Measurements from ENCODE around the gene JPH4. TPM values are rescaled to one million over a fixed set of nuclear protein-coding genes. Genes with fewer than 3 reads are reported as not detected.

The JPH4 gene
- total and polyA plus RNA-seq, 2 donors (not counting 3 experiments of a cell fraction or from before 2014, with no cell fraction given), result 0.06 TPM; not detected in 1

DNA sequence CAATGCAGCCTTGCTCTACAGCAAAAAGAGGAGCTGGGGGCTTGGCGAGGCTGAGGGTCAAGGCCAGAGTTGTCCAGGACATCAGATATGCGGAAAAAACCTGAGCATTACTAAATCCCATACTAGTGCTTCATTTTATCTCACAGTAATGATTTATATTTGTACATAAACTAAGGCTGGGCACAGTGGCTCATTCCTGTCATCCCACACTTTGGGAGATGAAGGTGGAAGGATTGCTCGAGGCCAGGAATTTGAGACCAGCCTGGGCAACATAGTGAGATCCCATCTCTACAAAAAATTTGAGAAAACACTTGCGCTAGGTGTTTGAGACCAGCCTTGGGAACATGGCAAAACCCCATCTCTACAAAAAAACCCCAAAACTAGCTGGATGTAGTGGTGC is 11.6 kb upstream of the JPH4 start:
- no TSS peak for BruUV-seq (replicated peaks)
- Histone ChIP-seq H3K4me1 (ENCODE audit: control insufficient read depth, extremely low read depth, insufficient read depth, low read length) (peaks cover 5% of the 10 kb centered on the region), H3K27me3 (ENCODE audit: control insufficient read depth in 2 of 2, insufficient read depth in 2 of 2, low read length in 2 of 2) (no peaks in the 10 kb centered on the region), H3K9me3 (replicated peaks; ENCODE audit: control insufficient read depth, insufficient read depth, low read length) (no peaks in the 10 kb centered on the region), H3K4me3 (replicated peaks in 1 of 3; ENCODE audit: insufficient read depth in 1 of 3, low read depth in 1 of 3, low read length in 3 of 3) (no peak overlapping the region), H3K27ac (ENCODE audit: insufficient read depth, low read depth, low read length) (no peak overlapping the region), H3K36me3 (ENCODE audit: control insufficient read depth in 2 of 2, extremely low read depth in 1 of 2, insufficient read depth in 2 of 2, low read length in 2 of 2) (no peaks in the 10 kb centered on the region), H3K79me2 (ENCODE audit: control insufficient read depth, insufficient read depth, low read length) (no peaks in the 10 kb centered on the region), H3K9me1 (replicated peaks; ENCODE audit: control insufficient read depth, extremely low read depth, insufficient read depth, low read length) (no peaks in the 10 kb centered on the region), H3K9ac (replicated peaks; ENCODE audit: extremely low read depth, insufficient read depth, low read length) (no peak overlapping the region), H3K4me2 (ENCODE audit: insufficient read depth, low read length) (no peak overlapping the region), H2AFZ (ENCODE audit: low read depth, low read length) (no peak overlapping the region), H4K20me1 (replicated peaks; ENCODE audit: control insufficient read depth, extremely low read depth, insufficient read depth, low read length) (no peaks in the 10 kb centered on the region)
- DNase-seq (ENCODE audit: low read depth, low spot score), result no peak
- CTCF ChIA-PET, result interaction anchor here (0.8 to 2.8 kb wide), 3 partner anchors 42 to 468 kb away, joined by 3 to 10 read pairs (median 3); no protein-coding TSS in a partner anchor
- FAIRE-seq, result no peak
- POLR2A ChIA-PET, result no interaction called here
- intact Hi-C loops (cut with micrococcal nuclease), result no loop called here
- TF ChIP-seq JUN (IDR thresholded peaks at IDR 0.05; ENCODE audit: borderline replicate concordance, insufficient read depth, insufficient read length, low read depth) (no peak), MAX (IDR thresholded peaks at IDR 0.05; ENCODE audit: insufficient read depth, insufficient read length) (no peak), EZH2 (IDR thresholded peaks at IDR 0.05; ENCODE audit: borderline replicate concordance, low read depth, low read length, severe bottlenecking) (no peak), POLR2AphosphoS5 (IDR thresholded peaks at IDR 0.05; ENCODE audit: insufficient read depth, low read depth, low read length) (no peak), GATA2 (IDR thresholded peaks at IDR 0.05; ENCODE audit: insufficient read depth, insufficient read length, low read depth, low read length) (no peak), POLR2A (IDR thresholded peaks at IDR 0.05; ENCODE audit: low read depth, low read length) (no peak)
- dilution Hi-C loops (cut with MboI; ENCODE audit: extremely low pct_ligation_motif_present, low sequenced_read_pairs), result no loop called here

DNA sequence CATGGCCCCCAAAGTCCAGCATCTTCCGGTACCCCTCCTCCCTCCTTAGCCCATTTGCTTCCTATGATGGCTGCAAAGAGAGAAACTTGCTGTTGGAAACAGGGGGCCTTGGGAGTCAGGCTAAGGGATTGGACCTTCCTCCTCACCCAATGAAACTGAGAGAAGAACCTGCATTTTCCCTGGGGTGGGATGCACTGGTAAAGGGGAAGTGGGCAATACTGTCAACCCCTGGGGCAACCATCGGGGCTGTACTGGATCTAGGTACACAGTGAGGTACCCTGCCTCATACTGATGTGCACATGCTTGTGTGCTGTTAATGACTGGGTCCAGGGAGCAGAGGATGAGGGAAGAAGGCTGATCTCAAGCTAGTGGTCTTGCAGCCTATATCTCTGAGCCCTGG is 11.0 kb upstream of the JPH4 start:
- no peak for FAIRE-seq
- POLR2A ChIA-PET, result no interaction called here
- Histone ChIP-seq H3K36me3 (ENCODE audit: control insufficient read depth in 2 of 2, extremely low read depth in 1 of 2, insufficient read depth in 2 of 2, low read length in 2 of 2) (no peaks in the 10 kb centered on the region), H4K20me1 (replicated peaks; ENCODE audit: control insufficient read depth, extremely low read depth, insufficient read depth, low read length) (no peaks in the 10 kb centered on the region), H3K27me3 (ENCODE audit: control insufficient read depth in 2 of 2, insufficient read depth in 2 of 2, low read length in 2 of 2) (no peaks in the 10 kb centered on the region), H2AFZ (ENCODE audit: low read depth, low read length) (no peak overlapping the region), H3K4me3 (replicated peaks in 1 of 3; ENCODE audit: insufficient read depth in 1 of 3, low read depth in 1 of 3, low read length in 3 of 3) (no peak overlapping the region), H3K79me2 (ENCODE audit: control insufficient read depth, insufficient read depth, low read length) (no peaks in the 10 kb centered on the region), H3K9ac (replicated peaks; ENCODE audit: extremely low read depth, insufficient read depth, low read length) (no peak overlapping the region), H3K27ac (ENCODE audit: insufficient read depth, low read depth, low read length) (no peak overlapping the region), H3K4me1 (ENCODE audit: control insufficient read depth, extremely low read depth, insufficient read depth, low read length) (peaks cover 5% of the 10 kb centered on the region), H3K4me2 (ENCODE audit: insufficient read depth, low read length) (no peak overlapping the region), H3K9me3 (replicated peaks; ENCODE audit: control insufficient read depth, insufficient read depth, low read length) (no peaks in the 10 kb centered on the region), H3K9me1 (replicated peaks; ENCODE audit: control insufficient read depth, extremely low read depth, insufficient read depth, low read length) (no peaks in the 10 kb centered on the region)
- TF ChIP-seq MAX (IDR thresholded peaks at IDR 0.05; ENCODE audit: insufficient read depth, insufficient read length) (no peak), JUN (IDR thresholded peaks at IDR 0.05; ENCODE audit: borderline replicate concordance, insufficient read depth, insufficient read length, low read depth) (no peak), FOS (IDR thresholded peaks at IDR 0.05; ENCODE audit: borderline replicate concordance, insufficient read depth, low read length) (no peak), GATA2 (IDR thresholded peaks at IDR 0.05; ENCODE audit: insufficient read depth, insufficient read length, low read depth, low read length) (no peak), EZH2 (IDR thresholded peaks at IDR 0.05; ENCODE audit: borderline replicate concordance, low read depth, low read length, severe bottlenecking) (no peak), POLR2AphosphoS5 (IDR thresholded peaks at IDR 0.05; ENCODE audit: insufficient read depth, low read depth, low read length) (no peak), POLR2A (IDR thresholded peaks at IDR 0.05; ENCODE audit: low read depth, low read length) (no peak), MYC (IDR thresholded peaks at IDR 0.05; ENCODE audit: low read depth, low read length) (no peak)
- TF ChIP-seq, protein P1, sequence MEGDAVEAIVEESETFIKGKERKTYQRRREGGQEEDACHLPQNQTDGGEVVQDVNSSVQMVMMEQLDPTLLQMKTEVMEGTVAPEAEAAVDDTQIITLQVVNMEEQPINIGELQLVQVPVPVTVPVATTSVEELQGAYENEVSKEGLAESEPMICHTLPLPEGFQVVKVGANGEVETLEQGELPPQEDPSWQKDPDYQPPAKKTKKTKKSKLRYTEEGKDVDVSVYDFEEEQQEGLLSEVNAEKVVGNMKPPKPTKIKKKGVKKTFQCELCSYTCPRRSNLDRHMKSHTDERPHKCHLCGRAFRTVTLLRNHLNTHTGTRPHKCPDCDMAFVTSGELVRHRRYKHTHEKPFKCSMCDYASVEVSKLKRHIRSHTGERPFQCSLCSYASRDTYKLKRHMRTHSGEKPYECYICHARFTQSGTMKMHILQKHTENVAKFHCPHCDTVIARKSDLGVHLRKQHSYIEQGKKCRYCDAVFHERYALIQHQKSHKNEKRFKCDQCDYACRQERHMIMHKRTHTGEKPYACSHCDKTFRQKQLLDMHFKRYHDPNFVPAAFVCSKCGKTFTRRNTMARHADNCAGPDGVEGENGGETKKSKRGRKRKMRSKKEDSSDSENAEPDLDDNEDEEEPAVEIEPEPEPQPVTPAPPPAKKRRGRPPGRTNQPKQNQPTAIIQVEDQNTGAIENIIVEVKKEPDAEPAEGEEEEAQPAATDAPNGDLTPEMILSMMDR (IDR thresholded peaks at IDR 0.05; ENCODE audit: extremely low read depth in 1 of 2, insufficient read depth in 1 of 2, low read depth in 1 of 2, low read length in 2 of 2), result no peak
- DNase-seq (ENCODE audit: low read depth, low spot score), result no peak
- intact Hi-C loops (cut with micrococcal nuclease) (loop anchor here (1.0 to 2.0 kb wide), 3 partner anchors 43 to 340 kb away; no protein-coding TSS in a partner anchor), dilution Hi-C loops (cut with MboI; ENCODE audit: extremely low pct_ligation_motif_present, low sequenced_read_pairs) (no loop called here)
- BruUV-seq (replicated peaks), result no TSS peak
- CTCF ChIA-PET, result interaction anchor here (0.8 to 2.8 kb wide), 22 partner anchors 8 to 341 kb away, joined by 3 to 95 read pairs (median 5); partner anchors contain the start of genes DHRS2, JPH4 and ZFHX2
